OCI-LY3 (cell line): ENCODE data around the gene CDKN2C.
"Not testable (repeated sequence)": the region's sequence is repeated elsewhere in the genome, so short reads cannot be mapped to it uniquely, and the experiment has no call there.

Source experiments
- H2AFZ ChIP-seq: fragments of 200-600, 300-600 bp; shearing (Covaris generic); 2 replicates; pipeline ENCODE4 v1.6.0; 2014; ENCODE audit warnings: antibody characterized with exemption, low read depth, low read length
- H3K27ac ChIP-seq: fragments of 200-600, 300-600 bp; sonication (generic); 2 replicates; pipeline ENCODE4 v1.5.1; 2014; ENCODE audit warnings: mild to moderate bottlenecking, low read length, moderate library complexity, mixed read lengths
- H3K27me3 ChIP-seq: fragments of 200-600, 300-600 bp; sonication (generic); 2 replicates; pipeline ENCODE4 v1.6.1; 2014; ENCODE audit warnings: low read depth, low read length, mixed read lengths
- H3K36me3 ChIP-seq: fragments of 200-600, 300-600 bp; sonication (generic); replicated peaks from 2 replicates; pipeline ENCODE3; 2014; ENCODE audit warnings: low read depth, low read length, mixed read lengths
- H3K4me1 ChIP-seq: fragments of 300-600, 200-600 bp; sonication (generic); 2 replicates; pipeline ENCODE4 v1.6.1; 2014; ENCODE audit warnings: low read length, mixed read lengths
- H3K4me2 ChIP-seq: fragments of 200-600, 300-600 bp; sonication (generic); 2 replicates; pipeline ENCODE4 v1.6.1; 2014; ENCODE audit warnings: low read length, mixed read lengths
- H3K4me3 ChIP-seq: fragments of 300-600, 200-600 bp; sonication (generic); 2 replicates; pipeline ENCODE4 v1.5.1; 2014; ENCODE audit warnings: antibody characterized with exemption, mild to moderate bottlenecking, low read length, moderate library complexity
- H3K79me2 ChIP-seq: fragments of 300-600, 200-600 bp; shearing (Covaris generic); 2 replicates; pipeline ENCODE4 v1.6.1; 2014; ENCODE audit warnings: mild to moderate bottlenecking, low read length, mixed read lengths
- H3K9ac ChIP-seq: fragments of 300-600, 200-600 bp; shearing (Covaris generic); 2 replicates; pipeline ENCODE4 v1.6.0; 2014; ENCODE audit warnings: mild to moderate bottlenecking, low read length, moderate library complexity
- H3K9me3 ChIP-seq: fragments of 200-600, 300-600 bp; shearing (Covaris generic); 2 replicates; pipeline ENCODE4 v1.6.1; 2014; ENCODE audit warnings: low read length, mixed read lengths; ENCODE audit not compliant: insufficient read depth
- H4K20me1 ChIP-seq: fragments of 200-600, 300-600 bp; sonication (generic); 2 replicates; pipeline ENCODE4 v1.6.1; 2016; ENCODE audit warnings: low read length, mixed read lengths; ENCODE audit not compliant: insufficient read depth
- EZH2phosphoT487 ChIP-seq: fragments of 200-600 bp; shearing (Covaris generic); IDR thresholded peaks from 2 replicates; pipeline ENCODE4 v1.6.1; 2018; ENCODE audit warnings: antibody characterized with exemption, mixed run types, low read depth
- TF ChIP-seq, protein P1 (sequence below): fragments of 200-600, 300-600 bp; sonication (generic); IDR thresholded peaks from 2 replicates; pipeline ENCODE4 v1.5.1; 2014; ENCODE audit warnings: antibody characterized with exemption, low read length, low read depth

The CDKN2C gene

GRCh38 chr1:50995651-50996050 is 25.6 kb downstream of the CDKN2C start:
- no peak overlapping the region for H3K27ac ChIP-seq
- no peaks in the 10 kb centered on the region for H3K79me2 ChIP-seq
- no peaks in the 10 kb centered on the region for H3K27me3 ChIP-seq
- H2AFZ ChIP-seq = no peak overlapping the region
- no peaks in the 10 kb centered on the region for H3K9me3 ChIP-seq
- H3K9ac ChIP-seq = no peak overlapping the region
- H3K36me3 ChIP-seq = no peaks in the 10 kb centered on the region
- peaks cover 6% of the 10 kb centered on the region for H3K4me1 ChIP-seq
- no peaks in the 10 kb centered on the region for H4K20me1 ChIP-seq
- H3K4me2 ChIP-seq = no peak overlapping the region
- TF ChIP-seq, protein P1, sequence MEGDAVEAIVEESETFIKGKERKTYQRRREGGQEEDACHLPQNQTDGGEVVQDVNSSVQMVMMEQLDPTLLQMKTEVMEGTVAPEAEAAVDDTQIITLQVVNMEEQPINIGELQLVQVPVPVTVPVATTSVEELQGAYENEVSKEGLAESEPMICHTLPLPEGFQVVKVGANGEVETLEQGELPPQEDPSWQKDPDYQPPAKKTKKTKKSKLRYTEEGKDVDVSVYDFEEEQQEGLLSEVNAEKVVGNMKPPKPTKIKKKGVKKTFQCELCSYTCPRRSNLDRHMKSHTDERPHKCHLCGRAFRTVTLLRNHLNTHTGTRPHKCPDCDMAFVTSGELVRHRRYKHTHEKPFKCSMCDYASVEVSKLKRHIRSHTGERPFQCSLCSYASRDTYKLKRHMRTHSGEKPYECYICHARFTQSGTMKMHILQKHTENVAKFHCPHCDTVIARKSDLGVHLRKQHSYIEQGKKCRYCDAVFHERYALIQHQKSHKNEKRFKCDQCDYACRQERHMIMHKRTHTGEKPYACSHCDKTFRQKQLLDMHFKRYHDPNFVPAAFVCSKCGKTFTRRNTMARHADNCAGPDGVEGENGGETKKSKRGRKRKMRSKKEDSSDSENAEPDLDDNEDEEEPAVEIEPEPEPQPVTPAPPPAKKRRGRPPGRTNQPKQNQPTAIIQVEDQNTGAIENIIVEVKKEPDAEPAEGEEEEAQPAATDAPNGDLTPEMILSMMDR = no peak
- no peak for TF ChIP-seq EZH2phosphoT487
- H3K4me3 ChIP-seq = no peak overlapping the region

DNA sequence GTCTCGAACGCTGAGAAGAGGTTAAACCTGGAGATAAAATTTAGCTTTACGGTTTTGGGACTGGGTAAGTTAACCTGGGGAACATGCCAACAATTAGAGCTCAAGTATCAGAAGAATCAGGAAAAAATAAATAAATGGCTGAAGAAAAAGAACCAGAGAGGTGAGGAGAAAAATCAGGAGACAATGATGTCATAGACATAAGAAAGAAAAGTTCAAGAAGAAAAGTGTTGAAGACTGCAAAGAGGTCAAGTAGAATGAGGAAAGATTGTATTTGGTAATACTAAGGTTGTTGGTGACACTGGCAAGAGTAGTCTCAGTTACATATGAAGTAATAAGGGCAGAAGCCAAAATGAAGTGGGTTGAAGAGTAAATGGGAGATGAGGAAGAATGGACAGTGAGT is 26.0 kb downstream of the CDKN2C start:
- H3K4me3 ChIP-seq = no peak overlapping the region
- H3K36me3 ChIP-seq = no peaks in the 10 kb centered on the region
- H2AFZ ChIP-seq = no peak overlapping the region
- no peaks in the 10 kb centered on the region for H4K20me1 ChIP-seq
- no peaks in the 10 kb centered on the region for H3K9me3 ChIP-seq
- no peak for TF ChIP-seq EZH2phosphoT487
- TF ChIP-seq, protein P1 = no peak
- H3K9ac ChIP-seq = no peak overlapping the region
- H3K79me2 ChIP-seq = no peaks in the 10 kb centered on the region
- no peak overlapping the region for H3K27ac ChIP-seq
- no peaks in the 10 kb centered on the region for H3K27me3 ChIP-seq
- peaks cover 6% of the 10 kb centered on the region for H3K4me1 ChIP-seq
- no peak overlapping the region for H3K4me2 ChIP-seq

DNA sequence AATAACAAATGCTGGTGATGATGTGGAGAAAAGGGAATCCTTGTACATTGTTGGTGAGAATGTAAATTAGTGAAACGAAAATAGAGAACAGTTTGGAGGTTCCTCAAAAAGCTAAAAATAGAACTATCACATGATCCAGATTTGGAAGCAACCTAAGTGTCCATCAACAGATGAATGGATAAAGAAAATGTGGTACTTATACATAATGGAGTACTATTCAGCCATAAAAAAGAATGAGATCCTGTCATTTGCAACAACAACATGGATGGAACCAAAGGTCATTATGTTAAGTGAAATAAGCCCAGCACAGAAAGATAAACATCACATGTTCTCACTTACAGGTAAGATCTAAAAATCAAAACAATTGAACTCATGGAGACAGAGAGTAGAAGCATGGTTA is 29.3 kb downstream of the CDKN2C start:
- not testable (repeated sequence) for H3K79me2 ChIP-seq, H3K4me1 ChIP-seq, H3K9ac ChIP-seq, H3K4me3 ChIP-seq, H3K36me3 ChIP-seq, H3K4me2 ChIP-seq, H3K27me3 ChIP-seq, H3K27ac ChIP-seq, H4K20me1 ChIP-seq, H2AFZ ChIP-seq, H3K9me3 ChIP-seq

GRCh38 chr1:51000160-51000559 is 30.1 kb downstream of the CDKN2C start:
- no peak overlapping the region for H3K9ac ChIP-seq
- no peak overlapping the region for H3K4me3 ChIP-seq
- H3K9me3 ChIP-seq = no peaks in the 10 kb centered on the region
- H3K79me2 ChIP-seq = no peaks in the 10 kb centered on the region
- H2AFZ ChIP-seq = no peak overlapping the region
- no peaks in the 10 kb centered on the region for H3K36me3 ChIP-seq
- TF ChIP-seq, protein P1 = no peak
- no peak for TF ChIP-seq EZH2phosphoT487
- H4K20me1 ChIP-seq = no peaks in the 10 kb centered on the region
- H3K4me1 ChIP-seq = peaks cover 6% of the 10 kb centered on the region
- H3K4me2 ChIP-seq = no peak overlapping the region
- H3K27me3 ChIP-seq = no peaks in the 10 kb centered on the region
- no peak overlapping the region for H3K27ac ChIP-seq

- H3K27ac ChIP-seq = no peak overlapping the region
- H2AFZ ChIP-seq = no peak overlapping the region
- H3K9me3 ChIP-seq = no peaks in the 10 kb centered on the region
Observed at GRCh38 chr1:51000651-51001050, 30.6 kb downstream of the CDKN2C start.

More at GRCh38 chr1:51000651-51001050, 30.6 kb downstream of the CDKN2C start:
- Histone ChIP-seq H3K79me2 (no peaks in the 10 kb centered on the region), H3K4me3 (no peak overlapping the region), H3K9ac (no peak overlapping the region), H3K36me3 (no peaks in the 10 kb centered on the region), H3K4me1 (peaks cover 6% of the 10 kb centered on the region), H3K27me3 (no peaks in the 10 kb centered on the region), H3K4me2 (no peak overlapping the region), H4K20me1 (no peaks in the 10 kb centered on the region)
- TF ChIP-seq, protein P1 = no peak
- no peak for TF ChIP-seq EZH2phosphoT487
